Bronchial epithelial cell (primary cell): ENCODE results near the gene RGS19. TPM values are rescaled to one million over a fixed set of nuclear protein-coding genes. Genes with fewer than 3 reads are reported as not detected.

ENCODE experiments used
- DNase-seq: peaks from one replicate; pipeline ENCODE4 v3.0.0-alpha.2; 2010; ENCODE audit warnings: low read depth
- FAIRE-seq: peaks from 2 replicates; lab custom pipeline; 2011; peaks lifted over from hg19 to GRCh38; lab: Jason Lieb, UNC
- H3K27me3 ChIP-seq: 2 replicates; pipeline ENCODE4 v1.5.1; 2011; ENCODE audit warnings: low read length; ENCODE audit not compliant: control insufficient read depth, insufficient read depth
- H3K36me3 ChIP-seq: 2 replicates; pipeline ENCODE4 v1.5.1; 2011; ENCODE audit warnings: low read length; ENCODE audit not compliant: control insufficient read depth, insufficient read depth
- H3K4me3 ChIP-seq: 2 replicates; pipeline ENCODE4 v1.5.1; 2011; ENCODE audit warnings: mild to moderate bottlenecking, low read depth, low read length, control low read depth
- total RNA-seq: library from RNA; depleted of rRNA; stranded (reverse); fragments of >200 nt; gene quantifications from 2 replicates; pipeline ENCODE4 v1.2.1, GENCODE V29; 2014
- TF ChIP-seq, protein P1 (sequence below): IDR thresholded peaks from 2 replicates; pipeline ENCODE4 v1.5.1; 2011; ENCODE audit warnings: mild to moderate bottlenecking, moderate library complexity, low read length, control low read depth, inconsistent platforms; ENCODE audit not compliant: insufficient read depth, severe bottlenecking

RGS19 gene
- total RNA-seq, 1 donor from 2014 or later = 6.1 TPM

DNA sequence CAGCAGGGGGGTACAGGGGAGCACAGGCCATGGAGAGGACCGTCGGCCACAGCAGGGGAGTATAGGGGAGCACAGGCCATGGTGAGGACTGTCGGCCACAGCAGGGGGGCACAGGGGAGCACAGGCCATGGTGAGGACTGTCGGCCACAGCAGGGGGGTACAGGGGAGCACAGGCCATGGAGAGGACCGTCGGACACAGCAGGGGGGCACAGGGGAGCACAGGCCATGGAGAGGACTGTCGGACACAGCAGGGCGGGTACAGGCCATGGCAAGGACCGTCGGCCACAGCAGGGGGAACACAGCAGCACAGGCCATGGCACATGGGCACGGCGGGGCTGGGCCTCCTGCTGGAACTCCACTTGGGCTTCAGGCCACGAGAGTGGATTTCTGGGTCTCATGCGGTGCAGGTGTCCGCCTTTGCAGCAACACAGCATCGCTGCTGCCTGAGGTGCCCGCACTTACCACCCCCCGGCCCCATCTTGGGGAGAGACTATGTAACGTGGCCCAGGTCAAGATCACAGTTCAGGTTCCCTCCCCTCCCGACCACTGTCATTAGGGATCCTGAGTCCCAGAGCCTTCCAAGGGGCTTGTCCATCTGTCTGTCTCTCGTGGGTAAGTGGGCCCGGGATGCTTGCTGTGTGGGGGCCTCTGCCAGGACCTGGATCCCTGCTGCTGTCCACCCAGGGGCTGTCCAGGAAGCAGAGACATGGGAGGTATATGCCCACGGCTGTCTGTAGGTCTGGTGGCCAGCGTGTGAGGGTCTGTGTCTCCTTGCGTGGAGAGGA, 25.5 kb upstream of the RGS19 start:
- TF ChIP-seq, protein P1, sequence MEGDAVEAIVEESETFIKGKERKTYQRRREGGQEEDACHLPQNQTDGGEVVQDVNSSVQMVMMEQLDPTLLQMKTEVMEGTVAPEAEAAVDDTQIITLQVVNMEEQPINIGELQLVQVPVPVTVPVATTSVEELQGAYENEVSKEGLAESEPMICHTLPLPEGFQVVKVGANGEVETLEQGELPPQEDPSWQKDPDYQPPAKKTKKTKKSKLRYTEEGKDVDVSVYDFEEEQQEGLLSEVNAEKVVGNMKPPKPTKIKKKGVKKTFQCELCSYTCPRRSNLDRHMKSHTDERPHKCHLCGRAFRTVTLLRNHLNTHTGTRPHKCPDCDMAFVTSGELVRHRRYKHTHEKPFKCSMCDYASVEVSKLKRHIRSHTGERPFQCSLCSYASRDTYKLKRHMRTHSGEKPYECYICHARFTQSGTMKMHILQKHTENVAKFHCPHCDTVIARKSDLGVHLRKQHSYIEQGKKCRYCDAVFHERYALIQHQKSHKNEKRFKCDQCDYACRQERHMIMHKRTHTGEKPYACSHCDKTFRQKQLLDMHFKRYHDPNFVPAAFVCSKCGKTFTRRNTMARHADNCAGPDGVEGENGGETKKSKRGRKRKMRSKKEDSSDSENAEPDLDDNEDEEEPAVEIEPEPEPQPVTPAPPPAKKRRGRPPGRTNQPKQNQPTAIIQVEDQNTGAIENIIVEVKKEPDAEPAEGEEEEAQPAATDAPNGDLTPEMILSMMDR = no peak
- peaks cover 24% of the 10 kb centered on the region for H3K27me3 ChIP-seq
- H3K4me3 ChIP-seq = no peak overlapping the region
- H3K36me3 ChIP-seq = no peaks in the 10 kb centered on the region
- no peak for FAIRE-seq
- DNase-seq = no peak

DNA sequence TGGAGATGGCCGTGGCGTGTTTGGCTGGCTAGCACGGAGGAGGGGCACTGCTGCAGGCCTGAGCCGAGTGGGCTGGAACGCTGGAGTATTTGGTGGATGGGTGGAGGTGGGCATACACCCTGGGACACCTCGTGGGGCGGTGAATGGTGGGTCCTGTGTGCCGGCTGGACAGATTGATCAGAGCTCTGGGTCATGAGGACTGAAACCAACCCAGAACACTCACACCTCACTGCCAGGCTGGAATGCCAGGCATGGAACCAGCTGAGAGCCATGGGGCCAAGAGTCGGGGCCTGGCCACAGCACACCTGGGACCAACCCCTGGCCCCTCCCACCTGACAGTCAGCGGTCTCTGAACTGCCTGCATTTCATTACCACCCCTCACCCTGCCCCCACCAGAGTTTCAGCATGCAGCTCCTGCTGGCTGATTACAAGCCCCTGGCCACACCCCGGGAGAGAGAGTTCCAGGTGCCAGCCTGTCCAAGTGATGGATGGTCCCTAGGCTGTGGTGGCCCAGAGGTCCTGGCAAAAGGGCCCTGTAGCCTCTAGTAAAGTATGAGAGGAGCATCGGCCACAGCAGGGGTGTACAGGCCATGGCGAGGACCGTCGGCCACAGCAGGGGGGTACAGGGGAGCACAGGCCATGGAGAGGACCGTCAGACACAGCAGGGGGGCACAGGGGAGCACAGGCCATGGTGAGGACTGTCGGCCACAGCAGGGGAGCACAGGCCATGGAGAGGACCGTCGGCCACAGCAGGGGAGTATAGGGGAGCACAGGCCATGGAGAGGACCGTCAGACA, 24.8 kb upstream of the RGS19 start:
- FAIRE-seq (no peak), DNase-seq (no peak)
- TF ChIP-seq, protein P1 = no peak
- H3K4me3 ChIP-seq = no peak overlapping the region
- H3K27me3 ChIP-seq = peaks cover 24% of the 10 kb centered on the region
- H3K36me3 ChIP-seq = no peaks in the 10 kb centered on the region

DNA sequence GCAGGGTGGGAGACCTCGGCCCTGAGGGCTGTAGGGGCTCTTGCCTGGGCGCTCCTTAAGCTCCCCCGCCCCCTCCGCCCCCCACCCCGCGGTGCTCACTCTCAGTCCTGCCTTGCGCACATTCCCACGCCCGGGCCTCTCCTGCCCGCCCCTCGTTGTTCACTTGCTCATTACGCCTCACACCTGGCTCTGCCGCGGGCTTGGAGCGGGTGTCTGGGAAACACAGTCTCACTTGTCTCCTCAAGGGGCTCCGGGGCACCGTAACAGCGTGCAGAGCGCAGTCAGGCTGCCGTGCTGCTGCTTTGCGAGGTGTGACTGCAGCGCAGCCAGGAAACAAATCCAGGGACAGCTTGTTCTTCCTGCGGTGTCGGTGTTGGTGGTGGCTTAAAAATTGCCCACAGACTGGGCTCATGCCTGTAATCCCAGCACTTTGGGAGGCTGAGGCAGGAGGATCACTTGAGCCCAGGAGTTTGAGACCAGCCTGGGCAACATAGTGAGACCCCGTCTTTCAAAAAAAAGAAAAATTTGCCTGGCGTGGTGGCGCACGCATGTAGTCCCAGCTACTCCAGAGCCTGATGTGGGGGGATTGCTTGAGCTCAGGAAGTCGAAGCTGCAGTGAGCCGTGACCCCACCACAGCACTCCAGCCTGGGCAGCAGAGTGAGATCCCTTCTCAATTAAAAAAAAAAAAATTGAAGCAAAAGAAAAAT, 23.5 kb upstream of the RGS19 start:
- FAIRE-seq = no peak
- Histone ChIP-seq H3K4me3 (no peak overlapping the region), H3K27me3 (peaks cover 21% of the 10 kb centered on the region), H3K36me3 (no peaks in the 10 kb centered on the region)
- no peak for DNase-seq
- TF ChIP-seq, protein P1 = no peak

DNA sequence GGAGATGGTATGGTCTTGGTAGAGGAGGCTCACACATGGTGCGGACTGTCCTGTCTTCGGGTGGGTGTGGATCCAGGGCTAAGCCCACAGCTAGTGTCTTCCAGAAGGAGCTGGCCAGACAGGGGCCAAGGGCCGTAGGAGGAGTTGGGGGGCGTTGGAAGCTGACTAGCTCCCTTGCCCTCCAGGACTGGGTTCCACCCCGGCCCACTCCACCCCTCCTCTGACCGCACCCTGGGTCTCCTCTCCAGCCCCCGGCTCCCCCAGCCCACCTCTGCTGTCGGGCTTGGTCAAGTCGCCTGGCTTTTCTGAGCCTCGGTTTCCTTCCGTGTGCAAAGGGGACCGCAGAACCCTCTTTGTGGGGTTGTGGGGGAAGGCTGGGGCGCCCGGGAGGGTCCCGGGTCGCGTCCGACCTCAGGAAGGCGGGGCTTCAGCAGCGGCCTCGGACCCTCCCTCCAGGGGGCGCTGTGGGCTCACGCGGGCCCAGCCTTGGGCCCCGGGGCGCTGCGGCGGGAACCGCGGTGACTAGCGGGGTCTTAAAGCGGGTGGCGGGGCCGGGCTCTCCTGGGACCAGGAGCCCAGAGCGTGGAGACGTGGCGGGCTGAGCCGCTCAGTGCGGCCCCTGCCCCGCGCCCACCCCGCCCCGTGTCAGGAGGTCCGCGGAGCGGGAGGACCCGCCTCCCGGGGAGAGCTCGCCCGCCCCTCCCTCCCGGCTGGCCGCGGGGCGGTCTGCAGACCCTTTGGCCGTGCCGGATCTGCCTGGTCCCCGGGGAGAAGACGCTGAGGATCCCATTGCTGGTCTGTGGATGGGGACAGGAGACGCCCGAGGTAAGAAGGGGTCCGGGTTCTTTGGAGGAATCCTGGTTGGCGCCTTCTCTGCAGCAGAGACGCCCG, 22.7 kb upstream of the RGS19 start:
- Histone ChIP-seq H3K4me3 (peak overlapping the region; percentile 6), H3K36me3 (no peaks in the 10 kb centered on the region), H3K27me3 (peaks cover 19% of the 10 kb centered on the region)
- FAIRE-seq (no peak), DNase-seq (no peak)
- TF ChIP-seq, protein P1 = peak; percentile 86
